ENCODE results near the gene WNT2B.
"Not testable (repeated sequence)": the region's sequence is repeated elsewhere in the genome, so short reads cannot be mapped to it uniquely, and the experiment has no call there.

Gene WNT2B

DNA sequence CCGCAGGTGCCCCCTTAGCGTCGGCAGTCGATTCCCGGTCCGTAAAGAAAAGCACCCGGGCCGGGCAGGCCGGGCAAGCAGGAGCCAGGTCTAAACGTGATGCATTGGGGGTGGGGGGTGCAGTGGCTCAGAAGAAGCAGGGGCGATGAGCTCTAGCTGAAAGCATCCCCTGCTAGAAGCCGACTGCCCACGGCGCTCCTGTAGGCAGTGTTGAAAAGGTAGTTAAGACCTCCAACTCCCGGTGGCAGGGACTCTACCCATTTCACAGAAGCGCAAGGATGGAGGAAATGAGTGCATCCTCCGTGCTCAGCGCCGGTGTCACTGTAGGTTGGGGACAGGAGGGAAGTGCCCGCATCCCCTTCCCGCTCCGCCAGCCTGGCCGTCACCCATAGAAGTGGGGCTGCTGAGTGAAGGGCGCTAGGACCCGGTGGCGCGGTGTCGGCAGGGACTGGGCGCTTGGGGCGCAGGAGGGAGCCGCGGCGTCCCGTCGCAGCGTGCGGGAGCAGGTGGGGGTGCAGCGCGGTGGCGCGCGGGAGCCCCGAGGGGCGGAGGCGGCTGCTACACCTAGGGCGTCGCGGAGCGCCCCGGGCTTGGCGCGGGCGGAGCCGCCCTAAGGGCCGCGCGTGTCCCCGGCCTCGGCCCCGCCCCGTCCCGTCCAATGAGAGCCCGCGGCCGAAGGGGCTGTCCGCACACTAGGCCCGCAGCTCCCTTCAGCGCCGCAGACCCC, at the start of gene WNT2B:
WNT2B (plus strand) TSS at position 688 of the 727 bp plus-strand sequence. CDS start 298 bp downstream, outside the sequence.
- no peak for DNase-seq

DNA sequence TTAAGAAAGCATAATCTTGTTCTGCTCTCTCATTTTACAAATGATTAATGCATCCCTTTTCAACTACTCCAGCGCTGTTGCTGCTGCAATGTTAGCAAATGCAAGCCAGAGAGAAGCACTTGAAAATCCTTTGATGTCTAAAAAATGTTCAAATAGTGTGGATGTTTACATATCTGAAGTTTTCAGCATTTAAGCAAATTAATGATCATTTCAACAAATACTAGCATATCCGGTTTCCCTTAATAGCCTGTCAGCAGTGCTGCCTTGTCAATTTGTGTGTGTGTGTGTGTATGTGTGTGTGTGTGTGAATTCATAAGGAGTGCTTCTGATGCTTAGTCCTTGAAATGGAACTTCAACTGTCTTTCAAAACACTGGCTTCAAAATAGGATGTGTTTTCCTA, 48.1 kb upstream of the WNT2B start:
- no peak for DNase-seq

DNA sequence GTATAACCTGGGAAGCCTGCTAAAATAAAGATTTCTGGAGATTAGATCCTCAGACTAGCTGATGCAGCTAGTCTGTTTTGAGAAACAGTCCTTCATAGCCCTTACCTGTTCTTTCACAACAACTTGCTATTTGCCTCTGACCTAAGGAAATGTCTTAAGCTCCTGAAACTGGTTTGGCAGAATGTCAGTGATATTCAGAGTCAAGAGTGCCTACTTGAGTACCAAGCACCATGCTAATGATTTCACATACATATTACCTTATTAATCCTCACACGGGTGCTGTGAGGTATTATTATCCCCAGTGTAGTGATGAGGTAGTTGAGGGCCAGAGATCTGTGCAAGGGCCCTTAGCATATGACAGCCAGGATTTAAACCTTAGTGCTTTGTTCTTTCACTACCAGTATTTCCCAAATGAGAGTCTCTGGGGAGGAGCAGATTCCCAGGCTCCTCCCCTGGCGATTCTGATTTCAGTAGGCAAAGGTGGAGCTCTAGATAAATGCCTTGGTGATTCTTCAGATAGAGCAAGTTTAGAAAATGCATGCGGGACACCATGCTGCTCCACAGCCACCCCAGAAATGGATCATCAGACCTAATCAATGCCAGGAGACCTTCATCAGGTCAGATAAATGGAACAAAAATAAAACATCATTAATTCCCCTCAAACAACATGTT, 47.4 kb upstream of the WNT2B start:
- no peak for DNase-seq

DNA sequence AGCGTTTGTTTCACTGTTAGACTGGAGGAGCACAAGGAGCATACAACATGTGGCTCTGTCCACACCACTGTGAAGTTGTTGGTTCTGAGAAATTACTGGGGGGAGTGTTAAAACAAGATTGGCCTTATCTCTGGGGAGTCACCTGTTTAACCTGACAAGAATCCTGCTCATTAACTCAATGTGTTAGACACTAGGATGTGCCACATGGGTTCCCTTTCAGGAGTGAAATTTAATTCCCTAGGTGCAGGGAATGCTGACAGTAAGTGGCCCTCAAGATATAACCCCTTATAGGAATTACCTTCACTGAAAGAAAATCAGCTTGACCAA, 45.8 kb upstream of the WNT2B start:
- no peak for DNase-seq

DNA sequence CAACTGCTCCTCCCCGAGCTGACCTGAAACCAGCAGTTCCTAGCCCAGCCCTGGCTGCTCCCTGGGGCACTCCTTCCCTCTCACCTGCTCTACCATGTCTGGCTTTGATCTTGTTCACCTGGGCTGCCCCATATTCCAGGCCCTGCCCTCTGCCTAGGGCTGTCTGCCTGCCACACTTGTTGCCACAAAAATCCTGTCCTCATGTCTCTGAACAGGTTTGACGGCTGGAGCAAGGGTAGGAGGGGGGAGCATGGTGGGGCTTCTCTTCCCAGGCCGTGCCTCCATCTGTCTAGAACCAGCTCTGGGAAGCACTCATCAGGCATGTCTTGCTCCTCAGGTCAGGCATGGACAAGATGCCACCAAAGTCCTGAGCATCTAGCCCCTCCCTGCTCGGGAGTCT, 44.3 kb upstream of the WNT2B start:
- no peak for DNase-seq

DNA sequence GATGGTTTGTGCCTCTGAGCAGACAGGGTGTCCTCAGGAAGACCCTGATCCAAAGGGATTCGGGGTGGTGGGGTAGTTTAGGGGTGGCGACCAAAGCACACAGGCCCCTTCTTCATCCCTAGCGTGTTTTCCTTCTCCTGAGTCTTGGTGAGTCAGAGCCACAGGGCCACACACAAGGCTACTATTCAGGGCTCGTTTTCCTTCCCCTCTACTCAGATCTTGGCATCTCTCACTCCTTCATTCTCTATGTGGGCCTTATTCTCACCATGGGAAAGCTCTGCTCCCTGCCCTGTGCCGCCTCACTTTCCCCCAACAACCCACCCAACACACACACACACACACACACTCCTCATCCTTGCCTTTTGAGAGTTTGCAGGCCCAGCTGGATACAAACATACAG, 43.6 kb upstream of the WNT2B start:
- DNase-seq: no peak

DNA sequence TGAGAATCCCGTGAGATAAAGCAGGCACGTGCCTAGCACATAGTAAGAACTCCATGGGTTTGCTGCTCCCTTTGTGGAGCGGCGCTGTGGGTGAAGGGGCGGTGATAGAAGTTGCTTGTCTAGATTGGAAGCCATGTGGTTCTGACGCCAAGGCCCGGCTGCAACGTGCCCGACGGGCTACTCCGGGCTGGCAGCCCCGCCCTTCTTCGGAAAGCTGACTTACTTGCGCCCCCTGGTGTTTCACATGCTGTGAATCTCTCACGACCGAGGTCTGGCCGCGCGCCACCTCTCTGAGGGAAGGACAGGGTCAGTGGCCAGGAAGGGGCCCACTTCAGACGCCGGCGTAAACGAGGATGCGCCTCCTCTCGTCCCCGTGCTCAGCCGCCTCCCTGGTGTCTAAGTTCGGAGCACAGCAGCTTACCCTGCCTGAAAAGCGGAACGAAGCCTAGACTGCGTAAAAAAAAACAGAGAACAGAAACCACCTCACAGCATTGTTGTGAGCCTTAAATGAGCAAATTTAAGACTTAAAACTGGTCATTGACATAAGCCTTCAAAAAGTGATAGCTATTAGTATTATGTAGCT, 42.6 kb upstream of the WNT2B start:
- peak; percentile 68 for DNase-seq

DNA sequence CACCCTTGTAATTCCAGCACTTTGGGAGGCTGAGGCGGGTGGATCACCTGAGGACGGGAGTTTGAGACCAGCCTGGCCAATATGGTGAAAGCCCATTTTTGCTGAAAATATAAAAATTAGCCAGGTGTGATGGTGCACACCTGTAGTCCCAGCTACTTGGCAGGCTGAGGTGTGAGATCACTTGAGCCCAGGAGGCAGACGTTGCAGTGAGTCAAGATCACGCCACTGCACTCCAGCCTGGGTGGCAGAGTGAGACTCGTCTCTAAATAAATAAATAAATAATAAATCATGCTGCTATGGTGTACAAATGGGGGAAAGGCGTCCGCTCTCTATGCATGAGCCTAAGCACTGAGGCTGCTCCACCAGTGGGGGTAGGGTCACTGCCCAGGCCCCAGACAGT, 38.4 kb upstream of the WNT2B start:
- not testable (repeated sequence) for DNase-seq

DNA sequence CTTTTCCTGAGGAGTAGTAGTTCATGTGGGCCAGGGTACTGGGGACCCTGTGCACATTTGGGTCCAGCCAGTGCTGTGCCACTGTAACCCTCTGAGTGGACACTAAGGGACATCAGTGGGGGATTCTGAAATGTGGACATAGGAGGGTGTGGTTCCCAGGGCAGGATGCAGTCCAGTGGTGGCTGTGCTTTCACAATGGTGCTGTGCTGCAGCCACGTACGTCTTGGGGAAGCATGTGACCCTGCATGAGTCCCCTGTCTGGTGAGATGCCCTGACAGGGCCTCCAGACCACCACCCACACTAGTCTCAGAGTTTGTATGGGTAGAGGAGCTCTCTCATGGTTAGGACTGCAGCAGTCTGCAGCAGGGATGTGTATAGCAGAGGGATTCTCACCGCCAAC, 37.8 kb upstream of the WNT2B start:
- no peak for DNase-seq

DNA sequence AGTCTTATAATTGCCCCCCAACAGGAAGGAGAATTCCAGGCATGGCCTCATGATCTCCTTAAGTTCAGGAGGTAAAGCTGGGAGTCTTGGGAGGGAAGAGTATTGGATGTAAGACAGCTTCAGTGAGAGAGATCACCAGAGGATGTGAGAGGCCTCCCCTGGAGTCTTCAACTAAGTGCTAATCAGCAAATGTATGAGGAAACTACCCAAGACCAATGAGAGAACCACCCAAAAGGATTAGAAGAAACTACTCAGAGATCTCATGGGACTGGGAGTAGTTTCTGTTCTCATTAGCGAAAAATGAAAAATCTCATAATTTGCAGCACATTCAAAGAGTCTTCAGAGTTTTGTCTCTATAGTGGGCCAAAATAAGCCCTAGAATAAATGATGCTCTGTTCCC, 36.6 kb upstream of the WNT2B start:
- no peak for DNase-seq

DNA sequence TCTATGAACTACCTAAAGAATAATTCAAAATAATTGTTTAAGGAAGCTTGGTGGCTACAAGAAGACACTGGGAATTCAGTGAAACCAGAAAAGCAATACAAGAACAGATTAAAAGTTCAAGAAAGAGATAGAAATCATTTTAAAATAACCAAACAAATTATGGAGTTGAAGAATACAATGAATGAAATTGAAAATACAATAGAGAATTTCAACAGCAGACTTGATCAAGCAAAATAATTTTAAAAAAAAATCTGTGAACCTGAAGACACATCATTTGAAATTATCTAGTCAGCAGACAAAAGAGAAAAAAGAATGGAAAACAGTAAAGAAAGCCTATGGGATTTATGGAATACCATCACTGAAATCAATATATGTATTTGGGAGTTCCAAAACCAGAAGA, 31.2 kb upstream of the WNT2B start:
- no peak for DNase-seq

DNA sequence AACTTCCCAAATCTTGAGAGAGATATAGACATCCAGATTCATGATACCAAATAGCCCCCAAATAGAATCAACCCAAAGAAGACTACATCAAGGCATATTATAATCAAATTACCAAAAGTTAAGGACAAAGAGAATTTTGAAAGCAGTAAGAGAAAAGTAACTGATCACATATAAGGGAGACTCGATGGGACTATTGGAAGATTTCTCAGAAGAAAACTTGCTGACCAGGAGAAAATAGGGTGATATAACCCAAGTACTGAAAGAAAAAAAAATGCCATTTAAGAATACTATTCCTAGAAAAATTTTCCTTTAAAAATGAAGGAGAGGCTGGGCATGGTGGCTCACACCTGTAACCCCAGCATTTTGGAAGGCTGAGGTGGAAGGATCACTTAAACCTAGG, 30.5 kb upstream of the WNT2B start:
- DNase-seq: no peak

DNA sequence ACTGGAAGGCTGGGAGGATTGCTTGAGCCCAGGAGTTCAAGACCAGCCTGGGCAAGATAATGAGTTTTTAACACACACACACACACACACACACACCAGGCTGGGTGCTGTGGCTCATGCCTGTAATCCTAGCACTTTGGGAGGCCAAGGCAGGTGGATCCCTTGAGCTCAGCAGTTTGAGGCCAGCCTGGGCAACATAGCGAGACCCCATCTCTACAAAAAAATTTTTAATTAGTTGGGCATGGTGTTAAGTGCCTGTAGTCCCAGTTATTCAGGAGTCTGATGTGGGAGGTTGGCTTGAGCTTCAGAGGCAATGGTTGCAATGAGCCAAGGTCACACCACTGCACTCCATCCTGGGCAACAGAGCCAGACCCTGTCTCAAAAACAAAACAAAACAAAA, 22.7 kb upstream of the WNT2B start:
- DNase-seq: not testable (repeated sequence)

DNA sequence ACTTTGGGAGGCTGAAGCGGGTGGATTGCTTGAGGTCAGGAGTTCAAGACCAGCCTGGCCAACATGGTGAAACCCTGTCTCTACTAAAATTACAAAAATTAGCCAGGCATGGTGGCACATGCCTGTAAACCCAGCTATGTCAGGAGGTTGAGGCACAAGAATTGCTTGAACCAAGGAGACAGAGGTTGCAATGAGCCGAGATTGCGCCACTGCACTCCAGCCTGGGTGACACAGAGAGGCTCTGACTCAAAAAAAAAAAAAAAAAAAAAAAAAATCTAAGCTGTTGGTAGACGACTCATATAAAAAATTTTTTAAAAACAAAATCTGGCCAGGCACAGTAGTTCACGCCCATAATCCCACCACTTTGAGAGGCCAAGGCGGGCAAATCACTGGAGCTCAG, 21.1 kb upstream of the WNT2B start:
- not testable (repeated sequence) for DNase-seq

DNA sequence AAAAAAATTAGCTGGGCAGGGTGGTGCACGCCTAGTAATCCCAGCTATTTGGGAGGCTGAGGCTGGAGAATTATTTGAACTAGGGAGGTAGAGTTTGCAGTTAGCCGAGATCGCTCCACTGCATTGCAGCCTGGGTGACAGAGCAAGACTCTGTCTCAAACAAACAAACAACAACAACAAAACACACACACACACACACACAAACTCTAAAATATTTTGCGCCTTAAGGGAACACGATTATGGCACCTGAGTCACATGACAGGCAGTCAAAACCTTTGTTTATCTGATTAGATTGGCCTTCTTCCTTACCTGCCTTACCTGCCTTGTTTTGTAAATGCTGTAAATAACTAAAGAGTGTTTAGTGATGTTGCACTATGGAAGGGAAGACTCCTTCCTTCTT, 20.6 kb upstream of the WNT2B start:
- no peak for DNase-seq

DNA sequence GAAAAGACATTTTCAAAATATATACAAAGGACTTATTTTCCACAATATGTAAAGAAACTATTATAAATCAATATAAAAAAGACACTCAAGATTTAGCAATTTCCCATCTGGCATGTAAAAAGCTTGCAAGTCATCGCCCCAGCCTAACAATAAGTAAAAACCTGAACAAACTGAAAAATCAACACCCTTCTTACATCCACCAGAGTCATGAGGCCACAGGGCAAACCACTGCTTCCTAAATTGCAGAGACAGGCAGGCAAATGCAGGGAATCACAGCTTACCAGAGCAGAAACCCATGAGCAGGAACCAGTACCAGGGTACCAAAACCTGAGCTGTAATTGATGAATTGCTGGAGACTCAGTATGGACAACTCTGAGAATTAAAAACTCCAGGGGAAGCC, 16.7 kb upstream of the WNT2B start:
- no peak for DNase-seq

DNA sequence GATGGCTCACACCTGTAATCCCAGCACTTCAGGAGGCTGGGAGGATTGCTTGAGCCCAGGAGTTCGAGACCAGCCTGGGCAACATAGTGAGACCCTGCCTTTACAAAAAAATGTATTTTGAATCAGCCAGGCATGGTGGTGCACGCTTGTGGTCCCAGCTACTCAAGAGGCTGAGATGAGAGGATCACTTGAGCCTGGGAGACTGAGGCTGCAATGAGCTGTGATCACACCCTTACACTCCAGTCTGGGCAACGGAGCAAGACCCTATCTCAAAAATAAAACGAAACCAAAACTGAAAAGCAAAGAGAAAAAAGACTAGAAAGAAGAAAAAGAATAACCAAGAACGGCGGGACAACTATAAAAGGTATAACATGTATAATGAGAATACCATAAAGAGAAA, 15.4 kb upstream of the WNT2B start:
- no peak for DNase-seq

DNA sequence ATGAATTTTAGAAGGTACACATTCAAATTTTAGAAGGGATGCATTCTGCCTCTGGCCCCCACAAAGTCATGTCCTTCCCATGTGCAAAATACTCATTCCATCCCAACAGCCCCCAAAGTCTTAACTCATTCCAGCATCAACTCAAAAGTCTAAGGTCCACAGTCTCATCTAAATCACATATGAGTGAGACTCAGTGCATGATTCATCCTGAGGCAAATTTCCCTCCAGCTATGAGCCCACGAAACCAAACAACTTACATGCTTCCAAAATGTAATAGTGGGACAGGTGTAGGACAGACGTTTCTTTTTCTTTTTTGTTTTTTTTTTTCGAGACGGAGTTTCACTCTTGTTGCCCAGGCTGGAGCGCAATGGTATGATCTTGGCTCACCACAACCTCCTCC, 12.5 kb upstream of the WNT2B start:
- no peak for DNase-seq

DNA sequence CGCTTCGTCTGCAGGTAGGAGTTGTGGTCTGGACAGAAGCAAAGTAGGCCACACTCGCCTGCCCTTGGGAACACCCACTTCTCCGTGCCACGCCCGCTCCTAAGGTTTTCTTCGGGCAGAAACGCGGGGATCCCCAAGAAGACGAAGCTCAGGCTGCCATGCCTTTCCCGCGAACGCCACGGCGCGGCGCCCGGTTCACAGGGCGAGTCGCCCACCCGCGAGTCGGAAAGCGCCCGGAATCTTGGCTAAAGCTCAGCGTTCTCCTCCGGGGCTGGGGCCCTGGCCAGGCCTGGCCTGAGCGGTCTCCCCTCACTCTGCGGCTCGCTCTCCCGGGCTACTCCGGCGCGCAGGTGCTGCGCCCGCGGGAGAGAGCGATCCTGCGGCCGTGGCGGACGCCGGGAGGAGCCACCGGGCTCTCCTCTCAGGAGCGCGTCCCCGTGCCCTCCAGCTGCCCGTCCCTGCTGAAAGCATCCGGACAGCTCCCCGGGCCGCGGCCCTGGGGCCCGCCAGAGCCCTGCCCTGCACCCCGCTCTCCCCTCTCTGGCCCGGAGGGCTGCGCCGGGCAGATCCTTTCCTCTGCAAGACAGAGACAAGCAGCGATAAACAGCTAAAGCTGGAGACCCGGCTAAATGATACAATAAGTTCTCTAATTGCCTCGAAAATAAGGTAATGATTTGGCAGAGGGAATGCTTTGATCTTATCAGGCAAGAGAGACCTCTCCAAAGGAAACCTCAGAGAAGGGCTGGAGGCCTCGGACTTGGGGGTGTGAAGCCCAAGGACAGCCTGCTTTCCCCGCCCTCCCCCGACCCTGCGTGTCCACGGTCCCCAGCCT, 6.7 kb upstream of the WNT2B start:
- DNase-seq: peak; percentile 11

DNA sequence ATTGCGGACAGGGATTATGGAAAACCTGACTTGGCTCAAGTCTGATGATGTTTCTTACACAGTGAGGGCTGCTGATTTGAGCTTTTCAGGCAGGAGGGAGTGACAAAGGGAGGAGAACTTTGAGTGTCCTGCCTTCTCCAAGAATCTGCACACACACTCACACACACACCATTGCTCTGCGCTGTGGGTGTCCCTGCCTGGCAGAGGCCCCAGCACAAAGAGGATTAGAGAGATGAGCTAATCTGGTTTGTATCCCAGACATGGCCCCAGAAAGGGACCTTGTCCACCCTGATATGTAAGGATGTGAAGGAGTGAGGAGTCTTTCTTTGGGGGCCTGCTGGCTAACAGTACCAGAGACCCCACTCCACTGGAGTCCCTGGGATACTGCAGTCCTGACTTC, 5.9 kb upstream of the WNT2B start:
- no peak for DNase-seq

DNA sequence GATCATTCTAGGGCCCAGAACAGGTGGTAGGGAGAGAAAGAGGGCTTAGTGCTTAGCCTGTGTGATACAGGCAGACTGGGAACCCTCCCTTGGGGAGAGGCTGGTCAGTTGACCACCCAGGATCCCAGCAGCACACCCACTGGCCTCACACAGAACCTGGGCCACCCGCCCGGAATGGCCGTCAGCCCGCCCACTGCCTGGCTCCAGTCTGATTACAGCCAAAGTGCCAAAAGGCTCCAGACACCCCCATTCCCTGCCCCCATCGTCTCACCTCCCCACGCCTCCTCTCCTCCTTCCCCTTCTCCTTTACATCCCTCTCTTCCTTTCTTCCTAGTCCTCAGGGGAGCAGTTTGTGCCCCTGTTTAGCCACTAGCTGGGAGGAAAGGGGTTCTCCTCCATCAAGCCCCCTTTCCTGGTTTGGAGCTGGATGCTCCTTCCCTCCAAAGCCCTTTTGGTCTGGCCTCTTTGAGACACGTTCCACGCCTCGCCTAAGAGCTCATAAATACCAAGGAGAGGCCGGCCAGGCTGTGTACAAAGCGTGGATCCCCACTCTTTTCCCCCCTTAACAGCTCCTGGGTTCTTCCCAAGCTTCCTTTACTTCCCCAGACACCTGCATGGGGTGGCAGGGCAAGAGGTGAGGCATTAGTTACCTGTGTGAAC, 4.6 kb upstream of the WNT2B start:
- DNase-seq: no peak

DNA sequence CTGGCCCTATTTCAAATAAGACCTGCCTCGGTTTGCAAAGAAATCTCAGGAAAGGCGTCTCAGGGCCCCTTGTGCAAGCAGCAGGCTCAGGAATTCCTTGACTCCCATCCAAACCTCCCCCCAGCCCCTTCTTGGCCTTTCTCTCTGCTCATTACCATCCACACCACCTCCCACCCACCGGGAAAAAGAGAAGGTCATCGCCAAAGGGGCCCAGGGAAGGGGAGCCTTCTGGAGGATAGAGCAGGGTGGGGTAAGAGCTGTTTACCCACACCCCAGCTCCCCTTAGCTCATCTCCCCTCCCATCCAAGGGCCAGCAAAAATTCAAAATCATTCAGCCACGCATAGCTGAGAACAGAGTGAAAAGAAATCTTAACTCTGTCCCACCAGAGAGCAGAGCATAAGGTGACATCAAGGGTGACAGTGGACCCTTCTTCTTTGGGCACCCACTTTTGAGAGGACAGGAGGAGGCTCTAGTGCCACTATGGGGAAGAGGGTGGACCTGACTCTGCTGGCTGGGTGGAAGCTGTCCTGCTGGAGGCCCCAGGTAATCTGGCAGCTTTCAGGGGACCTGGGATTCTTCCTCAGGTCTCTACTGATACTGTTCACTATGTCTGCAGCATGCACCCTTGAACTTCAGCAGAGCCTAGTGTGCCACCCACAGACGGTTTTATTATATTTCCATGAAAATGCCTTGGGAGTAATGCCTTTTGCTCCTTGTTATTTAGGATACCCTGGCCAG, 3.9 kb upstream of the WNT2B start:
- no peak for DNase-seq

DNA sequence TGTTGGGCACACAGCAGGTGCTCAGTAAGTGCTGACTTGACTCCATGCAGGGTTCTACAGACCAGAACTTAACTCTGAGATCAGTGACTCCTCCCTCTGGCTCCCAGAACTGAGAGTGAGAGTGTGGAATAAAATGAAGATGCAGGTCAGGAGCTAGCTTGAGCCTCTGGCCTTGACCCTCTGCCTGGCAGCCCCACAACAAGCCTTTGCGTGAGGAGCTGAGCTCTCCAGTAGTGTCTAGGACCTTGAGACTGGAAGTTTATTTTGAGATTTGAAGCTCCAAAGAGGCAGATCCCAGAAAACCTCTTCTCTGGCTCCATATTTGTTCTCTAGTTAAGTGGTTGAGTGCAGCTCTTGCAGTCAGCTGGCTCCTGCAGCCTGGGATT, 3.4 kb upstream of the WNT2B start:
- no peak for DNase-seq
